NK-92 (cell line): ENCODE data around the gene NAT14.
A peak's percentile ranks its signal among the peaks of the same experiment; 100 is the strongest.

Experiments
- DNase-seq: peaks from one replicate; lab custom pipeline; 2025; ENCODE audit not compliant: unreplicated experiment; lab: John Stamatoyannopoulos, UW

Gene NAT14

GRCh38 chr19:55467236-55468053 lies 17.5 kb upstream of the NAT14 start:
- no peak for DNase-seq

GRCh38 chr19:55468054-55468393 lies 17.0 kb upstream of the NAT14 start:
- DNase-seq = no peak

- DNase-seq = no peak
Measured at GRCh38 chr19:55471266-55471665, 13.7 kb upstream of the NAT14 start.

GRCh38 chr19:55472463-55472862 lies 12.5 kb upstream of the NAT14 start:
- DNase-seq = no peak

GRCh38 chr19:55473225-55474012 lies 11.6 kb upstream of the NAT14 start:
- no peak for DNase-seq

GRCh38 chr19:55474269-55475265 lies 10.4 kb upstream of the NAT14 start:
- no peak for DNase-seq

- peak; percentile 71 for DNase-seq
Measured at GRCh38 chr19:55476100-55476775, 8.8 kb upstream of the NAT14 start, which contains the start of gene ZNF628. Gene ZNF628 (plus strand): TSS chr19:55476617. CDS start chr19:55479911, 3,294 bp downstream.

GRCh38 chr19:55477905-55478304 lies 7.1 kb upstream of the NAT14 start:
- no peak for DNase-seq

- no peak for DNase-seq
Measured at GRCh38 chr19:55478364-55478763, 6.6 kb upstream of the NAT14 start.

GRCh38 chr19:55479045-55479444 lies 5.9 kb upstream of the NAT14 start:
- DNase-seq = no peak

- DNase-seq = no peak
Measured at GRCh38 chr19:55479451-55480230, 5.3 kb upstream of the NAT14 start.

- DNase-seq = no peak
Measured at GRCh38 chr19:55481148-55481793, 3.7 kb upstream of the NAT14 start.

- DNase-seq = no peak
Measured at GRCh38 chr19:55481794-55482155, 3.2 kb upstream of the NAT14 start.

GRCh38 chr19:55482156-55482961 lies 2.6 kb upstream of the NAT14 start:
- DNase-seq = no peak

GRCh38 chr19:55482967-55483705 lies 1.9 kb upstream of the NAT14 start:
- DNase-seq = no peak

GRCh38 chr19:55483706-55484592 lies 1.0 kb upstream of the NAT14 start:
- DNase-seq = no peak
